Caco-2 (cell line): ENCODE results near the gene GAB2. TPM values are rescaled to one million over a fixed set of nuclear protein-coding genes. Genes with fewer than 3 reads are reported as not detected.

Source experiments
- BruUV-seq: library from RNA; stranded (reverse); fragments of 400-500 nt; replicated peaks from 2 replicates; lab custom pipeline; 2021; lab: Mats Ljungman, UMichigan
- CTCF ChIA-PET: fragments of 300-600 bp; sonication (Branson Sonifier 250); formaldehyde crosslinking; loops from one replicate; lab custom pipeline; 2022; ENCODE audit warnings: antibody characterized with exemption; lab: Charles Lee
- POLR2A ChIA-PET: fragments of 300-600 bp; sonication (Branson Sonifier 250); formaldehyde crosslinking; loops from one replicate; lab custom pipeline; 2022; ENCODE audit warnings: antibody characterized with exemption; lab: Charles Lee
- DNase-seq, 2 experiments: peaks; one replicate each; pipeline versions ENCODE4 v3.0.0 to v3.0.0-alpha.2; 2020 to 2022
- H3K27me3 ChIP-seq: replicated peaks from 2 replicates; pipeline ENCODE4 v1.6.0; 2011; ENCODE audit warnings: low read length; ENCODE audit not compliant: control insufficient read depth, insufficient read depth
- H3K36me3 ChIP-seq: 2 replicates; pipeline ENCODE4 v1.5.1; 2011; ENCODE audit warnings: low read length; ENCODE audit not compliant: control insufficient read depth, insufficient read depth
- H3K4me1 ChIP-seq: fragments of 250-450 bp; sonication (Bioruptor Pico); 2 replicates; pipeline ENCODE4 v1.5.1; 2020; ENCODE audit warnings: mild to moderate bottlenecking
- H3K4me3 ChIP-seq: 2 replicates; pipeline ENCODE4 v1.5.1; 2011; ENCODE audit warnings: low read depth, mild to moderate bottlenecking, control low read depth, low read length
- H3K9me3 ChIP-seq: fragments of 250-450 bp; sonication (Bioruptor Pico); 2 replicates; pipeline ENCODE4 v1.5.1; 2020; ENCODE audit warnings: mild to moderate bottlenecking, moderate library complexity
- H3K27ac Mint-ChIP-seq: one replicate; pipeline ENCODE4 v1.8.0; 2022; ENCODE audit warnings: mixed read lengths; ENCODE audit not compliant: unreplicated experiment
- H3K27me3 Mint-ChIP-seq: one replicate; pipeline ENCODE4 v1.8.0; 2022; ENCODE audit warnings: mixed read lengths; ENCODE audit not compliant: insufficient read depth, unreplicated experiment
- H3K36me3 Mint-ChIP-seq: one replicate; pipeline ENCODE4 v1.8.0; 2022; ENCODE audit warnings: mild to moderate bottlenecking, mixed read lengths; ENCODE audit not compliant: insufficient read depth, unreplicated experiment
- H3K4me1 Mint-ChIP-seq: one replicate; pipeline ENCODE4 v1.8.0; 2022; ENCODE audit warnings: low read depth, mixed read lengths; ENCODE audit not compliant: unreplicated experiment
- H3K4me3 Mint-ChIP-seq: one replicate; pipeline ENCODE4 v1.8.0; 2022; ENCODE audit warnings: mild to moderate bottlenecking, moderate library complexity, mixed read lengths; ENCODE audit not compliant: unreplicated experiment
- H3K9me3 Mint-ChIP-seq: one replicate; pipeline ENCODE4 v1.8.0; 2022; ENCODE audit warnings: mixed read lengths; ENCODE audit not compliant: unreplicated experiment
- intact Hi-C: fragments of 100-400 bp; cut with micrococcal nuclease; formaldehyde crosslinking; loops from one replicate; pipeline ENCODE4 v1.10.0; 2022; ENCODE audit not compliant: unreplicated experiment
- total RNA-seq: library from RNA; stranded (reverse); gene quantifications from 2 replicates; pipeline ENCODE4 v1.2.3, GENCODE V29; 2022
- TF ChIP-seq, protein P1 (sequence below), 2 experiments: fragments of 200-600 bp in 1 of 2; IDR thresholded peaks; 1 replicate in 1 of 2; 2 replicates in 1 of 2; pipeline versions ENCODE4 v1.5.1 to v1.8.0; 2011 to 2022; ENCODE audit warnings: antibody characterized with exemption in 1 of 2, control low read depth in 1 of 2, inconsistent platforms in 1 of 2, low read depth in 1 of 2, low read length in 1 of 2, mild to moderate bottlenecking in 1 of 2, moderate library complexity in 1 of 2; ENCODE audit not compliant: insufficient read depth in 1 of 2, severe bottlenecking in 1 of 2, unreplicated experiment in 1 of 2

GAB2 gene
- total RNA-seq, 1 experiment from 2014 or later: 67.3 TPM

DNA sequence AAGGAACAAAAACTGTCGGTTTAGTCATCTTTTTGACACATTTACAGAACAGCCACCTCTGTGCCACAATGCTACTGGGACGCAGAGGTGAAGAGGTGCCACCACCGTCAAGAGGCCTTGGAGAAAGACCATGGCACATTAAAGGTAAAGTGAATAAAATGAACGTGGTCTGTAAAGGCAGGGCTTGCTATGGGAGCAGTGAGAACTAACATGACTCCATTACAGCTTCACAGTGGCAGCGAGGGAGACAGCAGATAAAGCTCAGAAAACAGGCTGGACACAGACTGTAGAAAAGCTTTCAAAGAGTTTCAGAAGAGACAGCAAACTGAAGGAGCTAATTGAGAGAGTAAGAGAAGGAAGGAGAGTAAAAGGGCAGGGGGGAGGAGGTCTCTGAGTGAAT is 102.9 kb downstream of the GAB2 start:
- Histone ChIP-seq H3K4me1 (peaks cover 7% of the 10 kb centered on the region), H3K9me3 (no peaks in the 10 kb centered on the region), H3K4me3 (no peak overlapping the region), H3K27me3 (no peaks in the 10 kb centered on the region), H3K36me3 (no peaks in the 10 kb centered on the region)
- Mint-ChIP-seq H3K4me3 (no peak overlapping the region), H3K27ac (no peak overlapping the region), H3K36me3 (peaks cover 2% of the 10 kb centered on the region), H3K9me3 (no peaks in the 10 kb centered on the region), H3K4me1 (no peaks in the 10 kb centered on the region), H3K27me3 (no peaks in the 10 kb centered on the region)
- intact Hi-C loops: no loop called here
- CTCF ChIA-PET: no interaction called here
- BruUV-seq: no TSS peak
- no peak for DNase-seq
- TF ChIP-seq, protein P1, sequence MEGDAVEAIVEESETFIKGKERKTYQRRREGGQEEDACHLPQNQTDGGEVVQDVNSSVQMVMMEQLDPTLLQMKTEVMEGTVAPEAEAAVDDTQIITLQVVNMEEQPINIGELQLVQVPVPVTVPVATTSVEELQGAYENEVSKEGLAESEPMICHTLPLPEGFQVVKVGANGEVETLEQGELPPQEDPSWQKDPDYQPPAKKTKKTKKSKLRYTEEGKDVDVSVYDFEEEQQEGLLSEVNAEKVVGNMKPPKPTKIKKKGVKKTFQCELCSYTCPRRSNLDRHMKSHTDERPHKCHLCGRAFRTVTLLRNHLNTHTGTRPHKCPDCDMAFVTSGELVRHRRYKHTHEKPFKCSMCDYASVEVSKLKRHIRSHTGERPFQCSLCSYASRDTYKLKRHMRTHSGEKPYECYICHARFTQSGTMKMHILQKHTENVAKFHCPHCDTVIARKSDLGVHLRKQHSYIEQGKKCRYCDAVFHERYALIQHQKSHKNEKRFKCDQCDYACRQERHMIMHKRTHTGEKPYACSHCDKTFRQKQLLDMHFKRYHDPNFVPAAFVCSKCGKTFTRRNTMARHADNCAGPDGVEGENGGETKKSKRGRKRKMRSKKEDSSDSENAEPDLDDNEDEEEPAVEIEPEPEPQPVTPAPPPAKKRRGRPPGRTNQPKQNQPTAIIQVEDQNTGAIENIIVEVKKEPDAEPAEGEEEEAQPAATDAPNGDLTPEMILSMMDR (IDR thresholded peaks at IDR 0.05; ENCODE audit: insufficient read depth in 1 of 2, low read depth in 1 of 2, low read length in 1 of 2, severe bottlenecking in 1 of 2, unreplicated experiment in 1 of 2): no peak
- POLR2A ChIA-PET: interaction anchor here (0.8 kb wide), 1 partner anchor 18 kb away, joined by 3 read pairs; no protein-coding TSS in a partner anchor

GRCh38 chr11:78313898-78314297 is 103.7 kb downstream of the GAB2 start:
- Mint-ChIP-seq H3K4me1 (no peaks in the 10 kb centered on the region), H3K9me3 (no peaks in the 10 kb centered on the region), H3K27ac (no peak overlapping the region), H3K27me3 (no peaks in the 10 kb centered on the region), H3K36me3 (peaks cover 5% of the 10 kb centered on the region), H3K4me3 (no peak overlapping the region)
- DNase-seq: no peak
- H3K36me3 ChIP-seq: no peaks in the 10 kb centered on the region
- POLR2A ChIA-PET: interaction anchor here (0.8 kb wide), 1 partner anchor 19 kb away, joined by 3 read pairs; no protein-coding TSS in a partner anchor
- peaks cover 7% of the 10 kb centered on the region for H3K4me1 ChIP-seq
- CTCF ChIA-PET: no interaction called here
- H3K27me3 ChIP-seq: no peaks in the 10 kb centered on the region
- no TSS peak for BruUV-seq
- H3K4me3 ChIP-seq: no peak overlapping the region
- no peaks in the 10 kb centered on the region for H3K9me3 ChIP-seq
- TF ChIP-seq, protein P1 (IDR thresholded peaks at IDR 0.05; ENCODE audit: insufficient read depth in 1 of 2, low read depth in 1 of 2, low read length in 1 of 2, severe bottlenecking in 1 of 2, unreplicated experiment in 1 of 2): no peak
- intact Hi-C loops: no loop called here

- Histone ChIP-seq H3K36me3 (no peaks in the 10 kb centered on the region), H3K27me3 (no peaks in the 10 kb centered on the region), H3K4me1 (peaks cover 7% of the 10 kb centered on the region), H3K9me3 (no peaks in the 10 kb centered on the region), H3K4me3 (no peak overlapping the region)
- intact Hi-C loops: no loop called here
- Mint-ChIP-seq H3K36me3 (peaks cover 5% of the 10 kb centered on the region), H3K27me3 (no peaks in the 10 kb centered on the region), H3K9me3 (no peaks in the 10 kb centered on the region), H3K4me1 (no peaks in the 10 kb centered on the region), H3K4me3 (no peak overlapping the region), H3K27ac (no peak overlapping the region)
- BruUV-seq: no TSS peak
- CTCF ChIA-PET: no interaction called here
- DNase-seq: no peak
- POLR2A ChIA-PET: no interaction called here
- TF ChIP-seq, protein P1 (IDR thresholded peaks at IDR 0.05; ENCODE audit: insufficient read depth in 1 of 2, low read depth in 1 of 2, low read length in 1 of 2, severe bottlenecking in 1 of 2, unreplicated experiment in 1 of 2): no peak
These were observed 104.3 kb downstream of the GAB2 start for GRCh38 chr11:78313181-78313795.
